Body of pancreas (tissue), 4 donors: Measurements from ENCODE around the gene BIK.

Experiments used
- CTCF ChIP-seq, 7 experiments: fragments of 450-650 bp in 4 of 7; fragments of 200-600 bp in 3 of 7; sonication (generic) in 3 of 7; IDR thresholded peaks; one replicate each; pipeline ENCODE4 v1.5.1; 2016 to 2019; ENCODE audit warnings: antibody characterized with exemption in 7 of 7
- POLR2A ChIP-seq, 3 donors: fragments of 450-650 bp; IDR thresholded peaks; one replicate each; pipeline ENCODE4 v1.6.1; 2016; ENCODE audit warnings: antibody characterized with exemption in 3 of 3, mild to moderate bottlenecking in 2 of 3

GRCh38 chr22:43078522-43078921, 32.0 kb upstream of the BIK start:
- TF ChIP-seq CTCF (IDR thresholded peaks at IDR 0.05): no peak
- TF ChIP-seq POLR2A (IDR thresholded peaks at IDR 0.05): no peak
